GM18511 (cell line): ENCODE results near the gene MAP2K3.
"Not testable (repeated sequence)": the region's sequence is repeated elsewhere in the genome, so short reads cannot be mapped to it uniquely, and the experiment has no call there.

ENCODE experiments used
- ATAC-seq: cut with Tn5 transposase; IDR thresholded peaks from one replicate; pipeline ENCODE4 v1.9.1; 2021; ENCODE audit warnings: mild to moderate bottlenecking, moderate library complexity; ENCODE audit not compliant: unreplicated experiment

MAP2K3 gene

GRCh38 chr17:21349358-21350050, 65.0 kb downstream of the MAP2K3 start:
- not testable (repeated sequence) for ATAC-seq

DNA sequence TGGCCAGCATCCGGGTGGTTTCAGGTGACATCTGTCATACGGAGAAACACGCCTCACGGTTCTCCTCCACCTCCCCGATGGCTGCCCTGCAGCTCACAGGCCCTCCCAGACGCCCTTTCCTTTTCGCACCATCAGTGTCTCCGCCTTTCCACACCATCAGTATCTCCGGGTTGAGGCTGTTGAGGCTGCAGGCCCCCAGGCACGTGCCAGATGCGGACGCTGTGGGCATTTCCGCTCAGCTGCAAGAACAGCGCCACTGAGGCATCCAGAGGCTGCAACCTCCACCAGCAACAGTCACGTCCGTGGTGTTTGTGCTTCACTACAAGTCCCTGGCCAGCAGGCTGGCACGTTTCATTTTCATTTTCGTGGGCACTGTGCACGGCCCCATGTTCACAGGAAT, 66.0 kb downstream of the MAP2K3 start:
- not testable (repeated sequence) for ATAC-seq

DNA sequence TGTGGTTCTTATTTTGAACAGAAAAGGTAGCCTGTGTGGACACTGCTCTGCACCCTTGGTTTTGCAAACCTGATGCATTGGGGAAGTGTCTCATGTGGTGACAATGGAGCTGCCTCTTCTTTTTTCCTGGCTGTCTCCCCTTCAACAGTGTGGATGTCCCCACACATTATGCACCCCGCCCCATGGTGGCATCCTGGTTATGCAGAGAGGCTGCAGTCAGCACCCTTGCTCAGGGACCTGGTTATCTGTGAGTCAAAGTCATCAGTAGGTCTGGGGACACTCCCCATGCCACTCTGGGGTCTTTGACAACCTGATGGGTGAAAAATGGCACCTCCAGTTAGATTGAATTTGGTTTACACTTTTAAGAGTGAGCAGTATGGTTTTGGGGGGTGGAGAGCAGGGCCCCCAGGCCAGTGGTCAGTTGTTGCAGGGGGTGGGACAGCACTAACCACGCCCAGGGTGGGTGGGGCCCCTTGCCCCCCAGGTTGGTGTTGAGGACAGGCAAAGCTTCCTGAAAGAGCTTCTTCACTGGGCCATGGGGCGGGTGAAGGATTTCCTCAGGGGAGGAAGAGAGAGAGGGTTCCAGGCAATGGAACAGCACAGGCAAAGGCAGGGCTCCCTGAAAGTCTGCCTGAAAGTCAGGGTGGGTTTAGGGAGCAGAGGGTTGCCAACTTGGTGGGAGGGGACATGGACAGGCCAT, 67.0 kb downstream of the MAP2K3 start:
- no peak for ATAC-seq

DNA sequence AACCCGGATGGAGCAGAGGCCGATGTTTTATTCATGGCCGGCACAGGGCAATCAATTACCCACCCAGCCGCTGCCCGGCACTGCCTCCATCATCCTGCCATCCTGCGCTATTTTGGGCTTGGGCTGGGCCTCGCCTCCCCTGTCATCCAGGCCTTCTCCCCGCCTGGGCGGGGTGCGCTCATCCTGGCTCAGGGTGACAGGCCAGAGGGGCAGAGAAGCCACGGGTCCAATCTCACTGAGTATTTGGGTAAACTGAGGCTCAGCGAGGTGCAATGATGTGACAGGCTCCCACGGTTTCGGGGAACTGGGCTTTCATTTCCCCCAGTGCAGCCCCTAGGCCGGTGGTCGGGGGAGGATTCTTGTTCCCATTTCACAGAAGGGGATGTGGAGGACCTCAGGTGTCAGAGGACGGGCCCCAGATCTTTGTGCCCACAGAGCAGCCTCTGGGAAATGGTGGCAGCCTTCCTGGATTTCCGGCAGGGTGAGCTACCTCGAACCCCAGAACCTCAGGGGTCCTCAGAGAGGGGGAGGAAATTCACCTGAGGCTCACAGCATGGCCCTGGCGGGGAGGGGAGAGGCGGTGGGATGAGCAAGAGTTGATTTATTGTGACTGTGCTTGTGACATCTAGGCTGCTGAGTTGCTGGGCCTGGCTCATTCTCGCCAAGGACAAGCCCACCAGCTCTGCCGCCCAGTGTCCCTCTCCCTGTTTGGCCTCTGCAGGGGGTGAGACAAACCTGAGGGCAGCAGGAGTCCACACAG, 67.9 kb downstream of the MAP2K3 start:
- ATAC-seq: no peak

DNA sequence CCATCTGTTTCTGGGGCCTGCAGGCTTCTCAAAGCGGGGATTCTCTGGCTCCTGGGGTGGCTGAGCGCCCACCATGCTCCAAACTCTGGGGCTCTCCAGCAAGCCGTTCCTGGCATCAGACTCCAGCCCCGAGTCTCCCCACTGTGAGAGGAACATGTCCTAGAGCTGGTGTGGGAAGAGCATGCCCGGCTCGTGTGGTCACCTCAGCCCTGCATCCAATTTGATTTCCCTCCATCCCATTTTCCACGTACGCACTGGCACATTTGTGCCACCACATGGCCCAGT, 68.4 kb downstream of the MAP2K3 start:
- no peak for ATAC-seq

GRCh38 chr17:21353326-21354010, 69.0 kb downstream of the MAP2K3 start:
- no peak for ATAC-seq

DNA sequence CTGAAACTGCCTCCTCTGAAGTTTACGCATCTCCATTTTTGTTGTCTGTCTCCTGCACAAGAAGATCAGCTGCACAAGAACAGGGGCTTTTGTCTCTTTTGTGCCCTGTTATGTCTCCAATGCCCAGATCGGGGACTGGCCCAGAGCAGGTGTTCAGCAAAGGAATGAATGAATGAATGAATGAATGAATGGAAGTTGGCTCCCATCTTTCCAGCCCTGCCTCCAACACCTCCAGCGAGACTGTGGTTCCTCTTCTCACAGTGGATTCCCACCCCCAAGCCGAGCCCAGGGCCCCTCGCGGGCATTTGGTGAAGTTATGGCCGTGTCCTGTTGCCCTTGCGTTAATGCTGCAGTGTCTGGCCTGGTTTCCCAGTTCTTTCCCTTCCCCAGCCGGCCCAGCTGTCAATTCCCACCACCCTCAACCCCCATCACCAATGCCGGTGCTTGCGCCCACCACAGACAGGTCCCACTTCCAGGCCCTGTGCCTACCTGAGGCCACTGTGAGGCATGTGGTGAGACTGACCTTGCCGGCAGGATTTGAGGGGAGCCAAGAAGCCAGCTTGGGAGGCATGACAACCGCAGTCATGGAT, 70.4 kb downstream of the MAP2K3 start:
- ATAC-seq: no peak

GRCh38 chr17:21355586-21355985, 71.1 kb downstream of the MAP2K3 start:
- no peak for ATAC-seq

DNA sequence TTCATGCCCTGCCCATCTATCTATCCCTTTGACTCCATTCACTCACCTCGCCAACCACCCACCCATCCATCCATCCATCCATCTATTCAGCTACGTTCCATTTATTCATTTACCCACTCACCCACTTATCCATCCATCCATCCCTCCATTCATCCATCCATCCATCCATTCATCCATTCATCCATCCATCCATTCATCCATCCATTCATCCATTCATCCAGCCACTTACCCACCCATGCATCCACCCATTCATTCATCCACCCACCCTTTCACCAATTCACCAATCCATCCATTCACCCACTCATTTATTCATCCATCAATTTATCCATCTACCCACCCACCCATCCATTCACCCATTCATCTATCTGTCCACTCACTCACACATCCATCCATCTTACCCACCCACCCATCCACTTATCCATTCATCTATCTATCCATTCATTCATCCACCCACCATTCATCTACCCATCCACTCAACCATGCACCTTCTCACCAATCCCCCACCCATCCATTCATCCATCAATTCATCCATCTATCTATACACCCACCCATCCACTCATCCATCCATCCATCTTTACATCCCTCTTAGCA, 72.1 kb downstream of the MAP2K3 start:
- no peak for ATAC-seq

GRCh38 chr17:21357281-21357680, 72.8 kb downstream of the MAP2K3 start:
- no peak for ATAC-seq

DNA sequence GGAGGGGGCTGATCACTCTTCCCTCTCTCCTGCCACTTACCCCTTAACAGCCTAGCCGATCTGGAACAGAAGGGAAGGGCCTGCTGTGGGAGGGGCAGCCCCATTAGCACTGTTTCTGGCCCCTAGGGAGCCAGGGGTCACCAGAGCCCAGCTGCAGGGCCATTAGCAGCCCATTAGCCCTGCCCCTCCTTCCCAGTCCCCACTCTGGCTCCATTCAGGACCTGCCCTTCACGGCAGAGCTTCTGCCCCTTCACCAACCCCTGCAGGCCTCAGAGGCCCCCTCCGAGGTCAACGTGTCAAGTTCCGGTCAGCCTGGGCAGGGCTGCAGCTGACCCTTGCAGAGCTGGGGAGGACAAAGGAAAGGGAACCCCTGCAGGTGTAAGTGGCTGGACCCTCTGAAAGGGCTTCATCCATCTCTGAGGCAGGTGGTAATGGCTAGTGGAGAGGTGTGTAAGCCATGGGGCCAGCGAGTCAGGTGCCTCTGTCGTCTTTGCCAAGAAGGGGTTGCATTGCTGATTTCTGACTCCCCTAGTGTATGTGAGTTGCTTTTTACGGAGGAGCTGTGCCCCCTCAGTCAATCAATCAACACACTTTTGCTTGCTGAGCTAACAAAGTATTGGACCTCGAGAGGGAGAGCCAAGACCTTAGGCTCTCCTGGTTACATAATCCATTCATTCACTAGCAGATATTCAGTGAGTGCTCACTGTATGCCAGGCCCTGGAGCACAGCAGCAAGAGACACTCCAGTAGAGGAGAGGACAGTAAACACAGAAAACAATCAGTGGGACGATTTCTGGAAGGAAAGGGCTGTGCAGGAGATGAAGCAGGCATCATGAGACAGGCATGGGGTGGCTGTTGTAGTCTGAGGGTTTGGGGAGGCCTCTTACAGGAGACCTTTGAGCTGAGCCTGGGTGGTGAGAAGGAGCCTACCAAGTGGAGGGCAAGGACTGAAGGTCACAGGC, 73.5 kb downstream of the MAP2K3 start:
- ATAC-seq: no peak

GRCh38 chr17:21358682-21359482, 74.4 kb downstream of the MAP2K3 start:
- no peak for ATAC-seq

GRCh38 chr17:21359483-21359840, 75.0 kb downstream of the MAP2K3 start:
- no peak for ATAC-seq

DNA sequence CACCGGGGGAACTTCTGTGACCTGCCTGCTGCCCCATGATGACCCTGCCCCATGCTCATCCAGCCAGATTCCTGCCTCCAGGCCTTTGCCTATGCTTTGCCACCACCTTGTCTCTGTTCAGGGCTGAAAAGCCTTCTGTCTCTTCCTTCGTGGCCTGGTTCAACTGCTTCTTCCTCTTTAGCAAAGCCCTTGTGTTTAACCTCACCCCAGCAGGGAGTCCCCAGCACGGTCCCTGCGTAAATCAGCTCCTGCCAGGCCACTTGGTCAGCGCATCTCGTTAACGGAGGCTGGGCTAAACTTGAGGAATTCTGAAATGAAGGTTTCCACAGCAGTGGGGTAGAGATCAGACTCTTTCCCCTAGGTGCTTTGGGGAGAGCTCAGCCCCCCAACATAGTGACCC, 75.5 kb downstream of the MAP2K3 start:
- no peak for ATAC-seq

GRCh38 chr17:21361020-21361809, 76.7 kb downstream of the MAP2K3 start:
- no peak for ATAC-seq

DNA sequence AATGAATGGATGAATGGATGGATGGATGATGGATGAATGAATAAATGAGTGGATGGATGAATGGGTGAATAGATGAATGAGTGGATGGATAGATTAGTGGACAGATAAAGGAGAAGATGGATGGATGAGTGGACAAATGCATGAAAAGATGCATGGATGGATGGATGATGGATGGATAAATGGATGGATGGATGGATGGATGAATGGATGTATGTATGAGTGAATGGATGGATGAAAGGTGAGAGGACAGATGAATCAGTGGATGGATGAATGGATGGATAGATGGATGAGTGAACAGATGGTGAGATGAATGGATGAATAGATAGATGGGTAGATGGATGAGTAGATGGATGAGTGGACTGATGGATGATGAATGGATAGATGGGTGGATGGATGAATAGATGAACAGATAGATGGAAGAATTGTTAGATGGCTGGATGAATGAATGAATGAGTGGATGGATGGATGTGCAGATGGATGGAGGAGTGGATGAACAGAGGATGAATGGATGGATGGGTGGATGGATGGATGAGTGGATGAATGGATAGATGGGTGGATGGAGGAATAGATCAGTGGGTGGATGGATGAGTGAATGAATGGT, 77.9 kb downstream of the MAP2K3 start:
- ATAC-seq: no peak

DNA sequence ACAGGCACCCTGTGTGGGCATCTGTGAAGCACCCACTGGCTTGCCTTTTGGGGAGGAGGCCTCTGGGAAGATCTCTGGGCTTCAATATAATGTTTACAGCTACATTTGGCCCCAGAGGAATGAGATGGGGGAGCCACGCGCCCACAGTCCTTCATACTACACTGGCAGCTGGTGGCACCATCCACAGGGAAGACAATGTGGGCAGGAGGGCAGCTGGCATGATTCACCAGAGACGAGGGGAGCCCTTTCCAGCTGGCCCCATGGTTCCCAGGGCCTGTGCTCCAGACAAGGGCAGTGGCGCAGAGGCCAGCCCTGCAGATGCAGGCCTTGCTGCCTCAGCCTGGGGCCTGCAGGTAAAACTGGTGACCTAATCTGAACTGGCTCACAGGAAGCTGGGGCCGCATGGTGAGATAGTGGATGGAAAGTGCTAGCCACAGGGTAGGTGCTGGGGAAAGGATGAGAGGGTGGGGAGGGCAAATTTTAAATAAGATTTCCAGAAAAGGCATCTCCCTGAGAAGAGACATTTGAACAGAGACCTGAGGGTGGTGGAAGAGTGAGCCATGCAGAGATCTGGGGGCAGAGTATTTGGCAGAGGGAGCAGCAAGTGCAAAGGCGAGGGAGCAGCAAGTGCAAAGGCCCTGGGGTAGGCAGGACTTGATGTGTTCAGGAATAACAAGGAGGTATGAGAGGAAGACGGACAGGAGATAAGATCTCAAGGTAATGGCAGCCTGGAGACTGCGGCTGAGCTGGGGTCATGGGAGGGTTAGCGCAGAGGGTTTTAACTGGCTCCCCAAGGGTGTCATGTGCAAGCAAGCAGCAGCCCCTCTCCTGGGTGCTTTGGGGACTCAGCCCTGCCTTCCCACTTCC, 79.5 kb downstream of the MAP2K3 start:
- no peak for ATAC-seq
